Muscle of arm (tissue), 12 donors: ENCODE measurements around the gene TANC1. TPM values are rescaled to one million over a fixed set of nuclear protein-coding genes. Genes with fewer than 3 reads are reported as not detected.

Source experiments
- DNase-seq: peaks from one replicate; pipeline ENCODE4 v3.0.0-alpha.2; 2013
- polyA plus RNA-seq, 12 donors: library from polyadenylated mRNA; unstranded; fragments of 120-200 nt; gene quantifications; one replicate each; pipeline ENCODE4 v1.2.1, GENCODE V29; 2013; ENCODE audit not compliant: insufficient read length in 12 of 12

Gene TANC1
- polyA plus RNA-seq, 12 donors, result 17.3 to 35.8 (median 25.8) TPM; not detected in 1

DNA sequence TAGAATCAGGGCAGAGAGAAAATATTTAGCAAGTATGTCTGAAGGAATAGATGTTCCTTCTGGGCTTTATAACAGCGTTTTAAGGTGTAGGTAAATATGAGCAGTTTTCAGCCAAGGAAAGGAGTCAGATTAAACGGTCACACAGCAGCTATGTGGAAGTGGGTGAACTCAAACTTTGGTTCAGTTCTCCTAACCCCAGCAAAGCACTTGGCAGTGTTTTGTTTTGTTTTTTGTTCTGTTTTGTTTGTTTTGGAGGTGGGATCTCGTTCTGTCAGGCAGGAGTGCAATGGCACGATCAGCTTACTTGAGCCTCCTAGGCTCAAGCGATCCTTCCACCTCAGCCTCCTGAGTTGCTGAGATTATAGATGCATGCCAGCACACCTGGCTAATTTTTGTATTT, 24.6 kb downstream of the TANC1 start:
- DNase-seq, result no peak

DNA sequence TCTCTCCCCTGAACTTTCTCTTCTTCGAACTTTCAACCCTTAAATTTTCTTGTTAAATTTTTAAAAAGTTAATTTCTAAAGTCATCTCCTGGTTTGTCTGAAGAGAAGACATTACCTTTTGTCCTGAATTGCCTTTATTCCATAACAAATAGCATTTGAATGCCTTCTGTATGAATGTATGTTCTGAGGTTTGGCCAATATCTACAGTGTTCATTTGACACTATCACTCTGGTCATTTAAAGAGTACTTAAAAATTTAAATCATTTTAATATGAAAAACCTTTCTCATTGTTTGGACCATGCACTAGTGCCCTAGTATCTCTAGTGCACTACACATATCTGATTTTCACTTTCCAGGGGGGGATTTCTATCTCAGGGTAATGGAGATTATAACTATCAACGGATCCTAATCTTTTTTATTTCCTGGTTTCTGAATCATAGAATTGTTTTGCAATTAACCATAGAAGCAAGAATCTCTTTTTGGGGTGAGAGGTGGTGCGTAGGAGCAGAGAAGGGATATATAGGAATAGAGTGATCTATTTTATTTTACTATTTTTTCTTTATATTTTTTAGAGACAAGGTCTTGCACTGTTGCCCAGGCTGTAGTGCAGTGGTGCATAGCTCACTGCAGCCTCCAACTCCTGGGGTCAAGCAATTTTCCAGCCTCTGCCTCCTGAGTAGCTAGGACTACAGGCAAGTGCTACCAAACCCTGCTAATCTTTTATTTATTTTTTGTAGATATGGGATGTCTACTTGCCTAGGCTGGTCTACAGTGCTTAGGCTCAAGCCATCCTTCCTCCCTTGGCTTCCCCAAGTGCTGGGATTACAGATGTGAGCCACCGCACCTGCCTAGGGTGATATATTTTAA, 25.5 kb downstream of the TANC1 start:
- DNase-seq, result no peak

- DNase-seq, result no peak
These were observed 26.7 kb downstream of the TANC1 start for GRCh38 chr2:158994920-158995676.

DNA sequence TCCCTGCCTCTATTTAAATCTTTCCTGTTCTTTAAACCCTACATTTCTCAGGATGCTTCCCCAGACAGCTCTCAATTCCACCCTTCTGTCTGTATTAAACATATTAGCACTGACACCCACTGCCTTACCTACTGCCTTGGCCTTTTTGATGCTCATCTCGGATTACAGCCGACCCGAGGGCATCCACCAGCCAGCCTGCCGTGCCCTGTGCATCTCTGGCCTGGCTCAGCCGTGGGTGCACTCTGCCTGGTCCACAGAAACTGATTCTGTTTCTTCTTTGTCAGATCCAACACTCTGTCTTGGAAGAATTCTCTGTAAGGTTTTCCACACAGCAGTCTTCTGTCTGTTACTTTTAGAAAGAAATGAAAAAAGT, 27.2 kb downstream of the TANC1 start:
- no peak for DNase-seq

GRCh38 chr2:158996378-158996993, 28.0 kb downstream of the TANC1 start:
- no peak for DNase-seq

DNA sequence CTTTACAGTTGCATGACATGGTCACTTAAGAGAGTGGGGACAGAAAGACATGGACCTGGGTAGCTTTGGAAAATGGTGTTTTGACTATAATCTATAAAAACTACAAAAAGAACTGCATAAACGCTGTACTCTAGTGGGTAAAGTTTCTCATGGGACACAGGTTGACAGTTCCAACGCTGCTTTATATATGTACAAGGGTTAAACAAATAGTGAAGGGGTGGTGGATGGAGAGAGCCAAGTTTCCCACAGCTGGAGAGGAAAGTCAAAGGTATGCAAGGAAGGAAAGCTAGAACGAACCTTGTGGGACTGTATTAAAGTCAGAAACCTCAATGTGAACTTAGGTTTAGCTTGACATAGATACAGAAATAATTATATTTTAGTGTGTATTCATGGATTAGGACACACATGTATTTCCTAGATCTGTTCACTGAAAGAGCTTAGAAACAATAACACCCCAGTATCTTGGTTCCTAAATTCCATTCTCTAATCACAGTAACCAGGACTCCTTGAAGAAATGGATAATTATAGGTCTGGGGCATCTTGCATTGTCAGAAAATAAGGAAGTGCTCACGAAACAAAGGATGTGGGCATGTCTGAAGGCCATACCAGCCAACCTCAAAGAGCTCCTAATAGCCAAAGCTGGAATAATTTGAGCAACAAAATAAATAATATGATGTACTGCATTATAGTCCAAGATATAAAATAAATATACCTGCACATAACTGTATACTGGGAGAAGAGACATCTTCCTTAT, 28.8 kb downstream of the TANC1 start:
- no peak for DNase-seq

GRCh38 chr2:158998551-158999248, 30.3 kb downstream of the TANC1 start:
- DNase-seq, result no peak

DNA sequence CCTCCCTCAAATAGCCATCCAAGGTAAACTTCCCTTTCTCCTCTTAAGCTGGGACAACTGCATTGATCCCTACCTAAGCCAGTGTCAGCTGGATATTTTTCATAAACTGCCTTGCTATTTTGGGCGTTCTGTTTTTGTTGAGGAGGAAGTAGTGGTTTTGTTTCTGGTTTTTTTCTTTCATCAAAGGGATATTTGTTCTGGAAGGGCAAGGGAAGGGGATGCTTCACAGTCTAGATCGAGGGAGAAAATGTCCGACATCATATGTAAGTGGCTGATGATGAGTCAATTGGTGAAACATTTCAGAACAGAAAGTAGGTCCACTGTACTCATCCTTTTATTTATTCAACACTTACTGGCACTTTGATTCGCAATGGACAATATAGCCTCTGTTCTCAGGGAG, 31.0 kb downstream of the TANC1 start:
- no peak for DNase-seq

- no peak for DNase-seq
These were observed 31.6 kb downstream of the TANC1 start for GRCh38 chr2:159000072-159000471.

GRCh38 chr2:159002462-159003111, 34.1 kb downstream of the TANC1 start:
- DNase-seq, result no peak

GRCh38 chr2:159003555-159003954, 35.1 kb downstream of the TANC1 start:
- no peak for DNase-seq

- no peak for DNase-seq
These were observed 36.4 kb downstream of the TANC1 start for GRCh38 chr2:159004849-159005248.

DNA sequence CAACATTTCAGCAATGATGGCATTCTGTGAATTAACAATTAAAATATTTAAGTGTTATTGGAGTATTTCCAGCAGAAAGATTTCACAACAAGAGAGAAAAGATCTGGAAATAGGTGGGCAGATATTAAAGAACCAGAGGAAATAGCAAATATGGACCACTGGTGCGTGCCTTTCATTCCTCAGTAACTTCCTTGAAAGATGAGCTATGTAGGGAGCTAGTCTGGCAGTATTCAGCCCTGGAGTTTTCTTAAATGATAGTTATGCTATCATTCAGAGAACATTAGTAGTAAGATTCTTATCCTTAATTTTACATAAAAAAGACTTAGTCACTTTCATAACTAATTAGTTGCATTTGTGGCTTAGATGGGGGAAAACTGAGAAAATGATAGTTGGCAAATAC, 41.5 kb downstream of the TANC1 start:
- no peak for DNase-seq

DNA sequence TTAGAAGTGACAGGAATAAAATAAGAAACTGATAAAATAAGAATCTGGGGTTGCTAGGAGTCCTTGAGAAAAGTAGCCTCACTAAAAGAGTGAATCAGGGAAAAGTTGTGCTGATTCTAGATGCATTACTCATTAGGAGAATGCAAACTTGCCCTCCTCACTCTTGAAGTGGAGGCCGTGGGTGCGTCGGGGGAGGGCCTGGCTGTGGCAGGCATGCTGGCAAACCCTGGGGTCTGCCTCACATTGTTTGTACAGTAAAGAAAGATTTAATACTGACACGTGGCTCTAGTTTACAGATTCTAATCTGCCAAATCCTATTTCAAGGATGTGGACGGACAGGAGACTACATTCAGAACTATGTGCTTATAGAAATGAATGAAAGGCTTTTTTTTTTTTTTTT, 41.9 kb downstream of the TANC1 start:
- DNase-seq, result no peak

DNA sequence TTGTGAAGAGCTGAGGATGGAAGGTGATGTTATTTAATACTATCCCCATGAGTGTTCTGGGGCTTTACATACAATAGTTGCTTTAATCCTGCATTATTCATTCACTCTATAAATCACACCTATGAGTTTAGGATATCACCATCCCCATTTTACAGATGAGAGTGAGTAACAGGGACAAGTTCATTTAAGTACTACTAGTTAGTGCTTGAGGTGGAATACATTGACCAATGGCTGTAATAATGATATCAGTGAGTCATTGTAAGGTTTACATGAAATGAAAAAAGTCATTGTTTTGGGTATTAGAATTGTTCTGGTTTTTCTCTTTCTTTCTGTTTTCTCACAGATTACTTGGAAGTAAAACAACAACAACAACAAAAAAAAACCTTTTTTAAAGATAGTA, 42.5 kb downstream of the TANC1 start:
- no peak for DNase-seq

GRCh38 chr2:159012142-159012541, 43.7 kb downstream of the TANC1 start:
- no peak for DNase-seq

DNA sequence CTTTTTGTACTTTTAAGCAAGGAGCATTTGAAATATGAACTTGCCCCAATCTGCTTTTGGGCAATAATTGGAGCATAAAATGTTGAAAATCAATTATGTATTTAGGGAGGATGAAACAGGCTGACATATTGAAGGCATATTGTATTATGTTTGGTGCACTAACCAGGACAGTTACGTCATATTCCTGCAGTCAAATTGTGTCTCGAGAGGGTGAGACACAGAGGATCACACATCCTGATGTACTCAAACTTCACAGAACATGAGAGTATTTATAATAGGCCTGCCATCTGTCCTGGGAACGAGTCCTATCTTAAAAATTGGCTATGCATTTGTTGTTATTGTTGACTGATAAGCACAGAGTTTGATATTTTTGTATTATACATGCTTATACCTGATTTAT, 44.7 kb downstream of the TANC1 start:
- no peak for DNase-seq

DNA sequence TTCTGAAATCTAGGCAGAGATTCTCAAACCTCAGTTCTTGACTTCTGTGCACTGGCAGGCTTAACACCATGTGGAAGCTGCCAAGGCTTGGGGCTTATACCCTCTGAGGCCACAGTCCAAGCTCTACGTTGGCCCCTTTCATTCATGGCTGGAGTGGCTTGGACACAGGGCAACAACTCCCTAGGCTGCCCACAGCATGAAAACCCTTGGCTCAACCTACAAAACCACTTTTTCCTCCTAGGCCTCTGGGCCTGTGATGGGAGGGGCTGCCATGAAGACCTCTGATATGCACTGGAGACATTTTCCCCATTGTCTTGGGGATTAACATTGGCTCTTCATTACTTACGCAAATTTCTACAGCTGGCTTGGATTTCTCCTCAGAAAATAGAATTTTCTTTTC, 46.7 kb downstream of the TANC1 start:
- DNase-seq, result no peak

DNA sequence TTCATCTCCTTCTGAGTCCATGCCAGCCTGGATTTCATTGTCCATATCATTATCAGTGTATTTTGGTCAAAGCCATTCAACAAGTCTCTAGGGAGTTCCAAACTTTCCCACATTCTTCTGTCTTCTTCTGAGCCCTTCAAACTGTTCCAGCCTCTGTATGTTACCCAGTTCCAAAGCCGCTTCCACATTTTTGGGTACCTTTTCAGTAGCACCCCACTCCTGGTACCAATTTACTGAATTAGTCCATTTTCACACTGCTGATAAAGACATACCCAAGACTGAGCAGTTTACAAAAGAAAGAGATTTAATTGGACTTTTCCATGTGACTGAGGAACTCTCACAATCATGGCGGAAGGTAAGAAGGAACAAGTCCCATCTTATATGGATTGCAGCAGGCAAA, 47.4 kb downstream of the TANC1 start:
- no peak for DNase-seq

DNA sequence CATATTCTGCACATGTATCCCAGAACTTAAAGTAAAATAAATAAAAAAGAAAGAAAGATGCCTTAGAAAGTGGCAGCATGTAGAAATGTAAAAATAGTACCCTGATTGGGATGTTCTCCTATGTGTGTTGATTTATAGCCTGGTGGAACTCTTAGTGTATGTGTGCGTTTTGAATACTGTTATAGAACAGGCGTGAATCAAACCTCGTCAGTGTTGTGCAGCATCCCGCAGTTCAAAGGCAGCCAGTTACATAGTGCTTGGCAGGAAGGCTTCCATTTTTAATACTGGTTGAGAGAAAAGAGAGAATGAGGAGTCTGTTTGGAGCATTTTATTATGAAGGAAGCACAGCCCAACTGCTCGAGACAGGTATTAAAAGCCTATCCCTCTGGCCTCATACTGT, 49.4 kb downstream of the TANC1 start:
- no peak for DNase-seq

DNA sequence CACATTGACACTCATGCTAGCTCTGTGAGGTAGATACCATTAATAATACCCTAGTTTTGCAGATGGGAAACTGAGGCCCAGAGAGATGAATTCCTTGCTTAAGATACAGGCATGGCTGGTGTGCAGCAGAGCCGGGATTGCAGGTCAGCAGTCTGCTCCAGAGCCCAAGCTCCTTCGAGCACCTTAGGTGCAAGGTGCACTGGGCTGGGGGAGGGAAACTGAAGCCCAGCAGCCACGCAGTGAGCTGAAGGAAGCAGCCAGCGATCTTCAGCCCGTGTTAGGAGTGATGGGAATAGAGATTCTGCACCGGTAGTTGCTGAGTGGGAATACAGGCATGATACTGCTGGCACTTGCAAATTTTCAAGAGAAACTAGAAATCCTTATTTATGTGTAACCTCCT, 50.6 kb downstream of the TANC1 start:
- DNase-seq, result no peak
